ENCODE measurements around the gene GTSF1L. TPM values are rescaled to one million over a fixed set of nuclear protein-coding genes. Genes with fewer than 3 reads are reported as not detected.

GTSF1L gene
- total and polyA plus RNA-seq, 2 of the 4 experiments (the other 2 are of a cell fraction) = not detected

DNA sequence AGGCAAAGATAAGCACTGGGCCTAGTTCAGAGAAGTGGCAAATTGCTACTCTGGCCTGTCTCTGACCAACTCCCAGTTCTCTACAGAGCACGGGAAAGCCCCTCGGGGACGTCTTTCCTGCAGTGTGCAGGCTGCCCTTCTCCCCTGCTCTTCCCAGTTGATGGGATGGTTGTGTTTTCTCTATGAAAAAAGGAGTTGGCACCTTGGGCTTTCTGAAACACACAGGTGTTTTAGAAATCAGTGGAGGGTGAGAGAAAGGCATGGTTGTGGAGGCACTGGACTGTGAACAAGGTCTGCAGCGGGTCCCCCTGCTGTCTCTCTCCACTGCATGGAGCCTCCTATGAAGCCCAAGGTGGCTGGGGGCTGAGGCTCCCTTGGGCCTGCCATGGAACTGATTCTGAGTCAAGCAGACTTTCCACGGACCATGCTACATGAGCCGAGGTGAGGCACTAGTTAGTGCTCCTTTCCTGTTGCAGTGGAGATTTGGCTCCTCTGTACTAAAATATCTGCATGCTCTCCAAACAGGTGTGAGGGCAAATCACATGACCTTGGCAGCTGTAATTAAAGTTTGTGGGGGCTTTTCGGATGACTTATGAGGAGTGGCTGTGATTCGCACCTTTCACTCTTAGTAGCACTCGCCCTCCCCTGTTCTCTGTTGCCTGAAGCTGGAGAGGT lies 16.3 kb downstream of the GTSF1L start:
- H4K91ac ChIP-seq (ENCODE audit: insufficient read depth, low read depth, low read length) = no peak overlapping the region
- H3K4me1 ChIP-seq (ENCODE audit: control insufficient read depth, insufficient read depth, low read length) = no peaks in the 10 kb centered on the region
- H4K5ac ChIP-seq (ENCODE audit: low read depth, low read length) = no peak overlapping the region
- no peak overlapping the region for H3K27ac ChIP-seq (ENCODE audit: insufficient read depth, low read length)
- no peak overlapping the region for H3K4me3 ChIP-seq (ENCODE audit: insufficient read depth, low read depth, low read length)
- H2BK120ac ChIP-seq (ENCODE audit: low read depth, low read length) = no peak overlapping the region
- no TSS peak for BruUV-seq (replicated peaks)
- H3K18ac ChIP-seq (ENCODE audit: low read depth, low read length) = no peak overlapping the region
- ChIA-PET CTCF (no interaction called here), POLR2A (ENCODE audit: unreplicated experiment) (interaction anchor here (0.5 kb wide), 1 partner anchor 216 kb away, joined by 4 read pairs; no protein-coding TSS in a partner anchor)
- in situ Hi-C loops (cut with MboI; ENCODE audit: low sequenced_read_pairs) (no loop called here), intact Hi-C loops (cut with micrococcal nuclease) (no loop called here), dilution Hi-C loops (cut with HindIII; ENCODE audit: low sequenced_read_pairs, unreplicated experiment) (no loop called here)
- H2AFZ ChIP-seq (replicated peaks; ENCODE audit: low read length, poor library complexity) = no peak overlapping the region
- no peak overlapping the region for H4K8ac ChIP-seq (ENCODE audit: low read depth in 2 of 2, low read length in 2 of 2)
- no peak overlapping the region for H3K4ac ChIP-seq (ENCODE audit: low read depth, low read length)
- no peak overlapping the region for H2BK5ac ChIP-seq (ENCODE audit: low read depth, low read length, poor library complexity, severe bottlenecking)
- H3K4me2 ChIP-seq (ENCODE audit: low read depth, low read length) = no peak overlapping the region
- no peak overlapping the region for H3K23ac ChIP-seq (ENCODE audit: low read depth, low read length)
- 100% methylated on average over 1 of the region's 9 CpGs; no CpG with 5 or more reads in 1 of the 2 experiments for WGBS, 2 experiments (ENCODE audit: extremely low coverage in 2 of 2, insufficient read length in 1 of 2)
- no peak overlapping the region for H3K14ac ChIP-seq (replicated peaks; ENCODE audit: low read depth, low read length)
- TF ChIP-seq FOS (IDR thresholded peaks at IDR 0.05; ENCODE audit: low read depth, low read length) (no peak), MXI1 (IDR thresholded peaks at IDR 0.05; ENCODE audit: borderline replicate concordance, low read depth, low read length) (no peak), CEBPB (IDR thresholded peaks at IDR 0.05; ENCODE audit: low read depth, low read length) (no peak), RAD21 (IDR thresholded peaks at IDR 0.05; ENCODE audit: low read length) (no peak), SMC3 (IDR thresholded peaks at IDR 0.05; ENCODE audit: low read depth, low read length) (no peak), RFX5 (IDR thresholded peaks at IDR 0.05; ENCODE audit: low read depth, low read length) (no peak), MAFK (IDR thresholded peaks at IDR 0.05; ENCODE audit: low read depth, low read length) (no peak), RCOR1 (IDR thresholded peaks at IDR 0.05; ENCODE audit: insufficient replicate concordance, low read length) (no peak), POLR2A (IDR thresholded peaks at IDR 0.05; ENCODE audit: low read depth, low read length) (no peak), MAZ (IDR thresholded peaks at IDR 0.05; ENCODE audit: borderline replicate concordance, low read depth, low read length) (no peak), NFE2L2 (IDR thresholded peaks at IDR 0.05; ENCODE audit: low read depth, low read length) (no peak), BHLHE40 (IDR thresholded peaks at IDR 0.05; ENCODE audit: low read depth, low read length) (no peak)
- TF ChIP-seq, protein P1, sequence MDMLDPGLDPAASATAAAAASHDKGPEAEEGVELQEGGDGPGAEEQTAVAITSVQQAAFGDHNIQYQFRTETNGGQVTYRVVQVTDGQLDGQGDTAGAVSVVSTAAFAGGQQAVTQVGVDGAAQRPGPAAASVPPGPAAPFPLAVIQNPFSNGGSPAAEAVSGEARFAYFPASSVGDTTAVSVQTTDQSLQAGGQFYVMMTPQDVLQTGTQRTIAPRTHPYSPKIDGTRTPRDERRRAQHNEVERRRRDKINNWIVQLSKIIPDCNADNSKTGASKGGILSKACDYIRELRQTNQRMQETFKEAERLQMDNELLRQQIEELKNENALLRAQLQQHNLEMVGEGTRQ (IDR thresholded peaks at IDR 0.05; ENCODE audit: low read depth, low read length) = no peak
- TF ChIP-seq, protein P2, sequence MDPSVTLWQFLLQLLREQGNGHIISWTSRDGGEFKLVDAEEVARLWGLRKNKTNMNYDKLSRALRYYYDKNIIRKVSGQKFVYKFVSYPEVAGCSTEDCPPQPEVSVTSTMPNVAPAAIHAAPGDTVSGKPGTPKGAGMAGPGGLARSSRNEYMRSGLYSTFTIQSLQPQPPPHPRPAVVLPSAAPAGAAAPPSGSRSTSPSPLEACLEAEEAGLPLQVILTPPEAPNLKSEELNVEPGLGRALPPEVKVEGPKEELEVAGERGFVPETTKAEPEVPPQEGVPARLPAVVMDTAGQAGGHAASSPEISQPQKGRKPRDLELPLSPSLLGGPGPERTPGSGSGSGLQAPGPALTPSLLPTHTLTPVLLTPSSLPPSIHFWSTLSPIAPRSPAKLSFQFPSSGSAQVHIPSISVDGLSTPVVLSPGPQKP (IDR thresholded peaks at IDR 0.05; ENCODE audit: borderline replicate concordance, low read depth, low read length) = no peak
- TF ChIP-seq, protein P3, sequence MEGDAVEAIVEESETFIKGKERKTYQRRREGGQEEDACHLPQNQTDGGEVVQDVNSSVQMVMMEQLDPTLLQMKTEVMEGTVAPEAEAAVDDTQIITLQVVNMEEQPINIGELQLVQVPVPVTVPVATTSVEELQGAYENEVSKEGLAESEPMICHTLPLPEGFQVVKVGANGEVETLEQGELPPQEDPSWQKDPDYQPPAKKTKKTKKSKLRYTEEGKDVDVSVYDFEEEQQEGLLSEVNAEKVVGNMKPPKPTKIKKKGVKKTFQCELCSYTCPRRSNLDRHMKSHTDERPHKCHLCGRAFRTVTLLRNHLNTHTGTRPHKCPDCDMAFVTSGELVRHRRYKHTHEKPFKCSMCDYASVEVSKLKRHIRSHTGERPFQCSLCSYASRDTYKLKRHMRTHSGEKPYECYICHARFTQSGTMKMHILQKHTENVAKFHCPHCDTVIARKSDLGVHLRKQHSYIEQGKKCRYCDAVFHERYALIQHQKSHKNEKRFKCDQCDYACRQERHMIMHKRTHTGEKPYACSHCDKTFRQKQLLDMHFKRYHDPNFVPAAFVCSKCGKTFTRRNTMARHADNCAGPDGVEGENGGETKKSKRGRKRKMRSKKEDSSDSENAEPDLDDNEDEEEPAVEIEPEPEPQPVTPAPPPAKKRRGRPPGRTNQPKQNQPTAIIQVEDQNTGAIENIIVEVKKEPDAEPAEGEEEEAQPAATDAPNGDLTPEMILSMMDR (conservative IDR thresholded peaks at IDR 0.05; ENCODE audit: low read depth, low read length) = no peak
- no peaks in the 10 kb centered on the region for H3K36me3 ChIP-seq (ENCODE audit: control insufficient read depth, insufficient read depth, low read length)
- H3K27me3 ChIP-seq (ENCODE audit: control insufficient read depth, insufficient read depth, low read length) = no peaks in the 10 kb centered on the region
- no peaks in the 10 kb centered on the region for H3K9me3 ChIP-seq (ENCODE audit: control insufficient read depth, insufficient read depth, low read length)
- no peak overlapping the region for H3K56ac ChIP-seq (ENCODE audit: extremely low read depth, insufficient read depth, low read length)
- no peak overlapping the region for H2AK5ac ChIP-seq (ENCODE audit: low read depth, low read length)
- no peaks in the 10 kb centered on the region for H4K20me1 ChIP-seq (ENCODE audit: insufficient read depth, low read length)
- no peak overlapping the region for H2AK9ac ChIP-seq (replicated peaks; ENCODE audit: low read depth, low read length, poor library complexity)
- DNase-seq (no peak), ATAC-seq (ENCODE audit: low read depth) (no peak)
- no peaks in the 10 kb centered on the region for H3K79me1 ChIP-seq (ENCODE audit: low read depth in 1 of 2, low read length in 2 of 2)
- H3K9ac ChIP-seq (ENCODE audit: low read depth, low read length) = no peak overlapping the region
- no peaks in the 10 kb centered on the region for H3K9me1 ChIP-seq (ENCODE audit: insufficient read depth, low read length)
- H2BK15ac ChIP-seq (ENCODE audit: low read depth, low read length) = no peak overlapping the region
- H2BK20ac ChIP-seq (ENCODE audit: low read depth, low read length) = no peak overlapping the region

All from IMR-90 (cell line).